Progenitor cell of endocrine pancreas (in vitro differentiated cells): ENCODE data around the gene INO80. TPM values are rescaled to one million over a fixed set of nuclear protein-coding genes. Genes with fewer than 3 reads are reported as not detected.

ENCODE experiments used
- DNase-seq: peaks from one replicate; pipeline ENCODE4 v3.0.0; 2021; ENCODE audit warnings: low spot score; ENCODE audit not compliant: unreplicated experiment
- H3K27ac Mint-ChIP-seq: 2 replicates; pipeline ENCODE4 v1.8.0; 2021; ENCODE audit warnings: mild to moderate bottlenecking, moderate library complexity, mixed read lengths
- H3K27me3 Mint-ChIP-seq: 2 replicates; pipeline ENCODE4 v1.8.0; 2021; ENCODE audit warnings: mixed read lengths
- H3K36me3 Mint-ChIP-seq: 2 replicates; pipeline ENCODE4 v1.8.0; 2022; ENCODE audit warnings: mixed read lengths; ENCODE audit not compliant: insufficient read depth
- H3K4me1 Mint-ChIP-seq: 2 replicates; pipeline ENCODE4 v1.8.0; 2021; ENCODE audit warnings: low read depth, mixed read lengths
- H3K4me3 Mint-ChIP-seq: 2 replicates; pipeline ENCODE4 v1.8.0; 2021; ENCODE audit warnings: low read depth, mild to moderate bottlenecking, moderate library complexity, mixed read lengths
- H3K9me3 Mint-ChIP-seq: 2 replicates; pipeline ENCODE4 v1.8.0; 2021; ENCODE audit warnings: low read depth, mixed read lengths
- long read RNA-seq: library from polyadenylated mRNA; unstranded; transcript quantifications from one replicate; pipeline ENCODE4 v2.0.0, GENCODE V29; 2020
- total RNA-seq: library from RNA; stranded (reverse); gene quantifications from 2 replicates; pipeline ENCODE4 v1.2.1, GENCODE V29; 2021
- TF ChIP-seq, protein P1 (sequence below): fragments of 200-600 bp; sonication (generic); IDR thresholded peaks from one replicate; pipeline ENCODE4 v1.5.0; 2021; ENCODE audit warnings: antibody characterized with exemption, mild to moderate bottlenecking; ENCODE audit not compliant: unreplicated experiment

The INO80 gene, protein sequence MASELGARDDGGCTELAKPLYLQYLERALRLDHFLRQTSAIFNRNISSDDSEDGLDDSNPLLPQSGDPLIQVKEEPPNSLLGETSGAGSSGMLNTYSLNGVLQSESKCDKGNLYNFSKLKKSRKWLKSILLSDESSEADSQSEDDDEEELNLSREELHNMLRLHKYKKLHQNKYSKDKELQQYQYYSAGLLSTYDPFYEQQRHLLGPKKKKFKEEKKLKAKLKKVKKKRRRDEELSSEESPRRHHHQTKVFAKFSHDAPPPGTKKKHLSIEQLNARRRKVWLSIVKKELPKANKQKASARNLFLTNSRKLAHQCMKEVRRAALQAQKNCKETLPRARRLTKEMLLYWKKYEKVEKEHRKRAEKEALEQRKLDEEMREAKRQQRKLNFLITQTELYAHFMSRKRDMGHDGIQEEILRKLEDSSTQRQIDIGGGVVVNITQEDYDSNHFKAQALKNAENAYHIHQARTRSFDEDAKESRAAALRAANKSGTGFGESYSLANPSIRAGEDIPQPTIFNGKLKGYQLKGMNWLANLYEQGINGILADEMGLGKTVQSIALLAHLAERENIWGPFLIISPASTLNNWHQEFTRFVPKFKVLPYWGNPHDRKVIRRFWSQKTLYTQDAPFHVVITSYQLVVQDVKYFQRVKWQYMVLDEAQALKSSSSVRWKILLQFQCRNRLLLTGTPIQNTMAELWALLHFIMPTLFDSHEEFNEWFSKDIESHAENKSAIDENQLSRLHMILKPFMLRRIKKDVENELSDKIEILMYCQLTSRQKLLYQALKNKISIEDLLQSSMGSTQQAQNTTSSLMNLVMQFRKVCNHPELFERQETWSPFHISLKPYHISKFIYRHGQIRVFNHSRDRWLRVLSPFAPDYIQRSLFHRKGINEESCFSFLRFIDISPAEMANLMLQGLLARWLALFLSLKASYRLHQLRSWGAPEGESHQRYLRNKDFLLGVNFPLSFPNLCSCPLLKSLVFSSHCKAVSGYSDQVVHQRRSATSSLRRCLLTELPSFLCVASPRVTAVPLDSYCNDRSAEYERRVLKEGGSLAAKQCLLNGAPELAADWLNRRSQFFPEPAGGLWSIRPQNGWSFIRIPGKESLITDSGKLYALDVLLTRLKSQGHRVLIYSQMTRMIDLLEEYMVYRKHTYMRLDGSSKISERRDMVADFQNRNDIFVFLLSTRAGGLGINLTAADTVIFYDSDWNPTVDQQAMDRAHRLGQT (N-terminal part only)
- total RNA-seq: 25.9 and 28.1 TPM in 2 replicates
- long read RNA-seq, partial matches to known transcripts: 10 of 11 reads
- long read RNA-seq, other reads (novel, unspliced or antisense): 1 of 11 reads

DNA sequence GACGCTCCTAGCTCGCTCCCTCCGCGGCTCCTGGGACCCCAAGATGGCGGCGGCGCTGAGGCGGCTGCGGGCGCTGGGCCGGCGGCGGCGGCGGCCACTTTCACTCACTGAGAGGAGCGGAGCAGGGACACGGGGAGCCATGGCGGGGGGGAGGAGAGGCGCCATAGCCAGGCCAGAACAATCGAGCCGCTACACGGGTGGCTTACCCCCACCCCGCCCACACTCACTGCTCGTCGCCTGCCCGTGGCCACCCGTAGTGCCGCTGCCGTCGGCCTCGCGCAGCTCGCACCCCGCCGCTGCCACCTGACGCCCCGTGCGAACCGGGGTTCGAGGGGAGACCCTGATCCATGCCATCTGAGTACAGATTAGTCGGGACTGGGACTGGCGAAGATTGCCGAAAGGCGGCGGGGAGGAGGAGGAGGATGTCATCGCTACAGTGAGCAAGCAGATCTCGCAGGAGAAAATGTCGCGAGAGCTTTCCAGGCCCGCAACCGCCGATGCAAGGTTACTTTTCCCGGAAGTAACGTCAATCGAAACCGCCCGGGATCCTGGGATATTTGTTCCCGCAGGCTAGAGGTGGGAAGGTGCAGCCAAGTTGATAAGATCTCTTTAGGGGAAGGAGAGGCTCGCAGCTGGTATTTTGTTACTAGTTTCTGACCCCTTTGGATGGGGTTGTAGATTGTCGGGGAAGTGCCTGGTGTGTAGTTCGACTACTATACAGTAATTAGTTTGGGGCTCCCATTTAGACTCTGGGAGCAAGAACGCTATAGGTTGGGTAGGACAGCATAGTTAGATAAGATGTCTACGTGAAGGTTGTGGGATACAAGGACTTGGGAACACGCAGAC is at the start of gene INO80:
TSS of gene INO80 (minus strand) at position 165 of the 846 bp plus-strand sequence. CDS start 19,970 bp downstream, outside the sequence.
- Mint-ChIP-seq H3K9me3 (no peaks in the 10 kb centered on the region), H3K36me3 (peaks cover 3% of the 10 kb centered on the region), H3K27ac (peak within 1 kb of the TSS; percentile 98), H3K4me3 (peak within 1 kb of the TSS; percentile 84), H3K4me1 (peaks cover 4% of the 10 kb centered on the region), H3K27me3 (no peaks in the 10 kb centered on the region)
- peak; percentile 94 for DNase-seq
- TF ChIP-seq, protein P1, sequence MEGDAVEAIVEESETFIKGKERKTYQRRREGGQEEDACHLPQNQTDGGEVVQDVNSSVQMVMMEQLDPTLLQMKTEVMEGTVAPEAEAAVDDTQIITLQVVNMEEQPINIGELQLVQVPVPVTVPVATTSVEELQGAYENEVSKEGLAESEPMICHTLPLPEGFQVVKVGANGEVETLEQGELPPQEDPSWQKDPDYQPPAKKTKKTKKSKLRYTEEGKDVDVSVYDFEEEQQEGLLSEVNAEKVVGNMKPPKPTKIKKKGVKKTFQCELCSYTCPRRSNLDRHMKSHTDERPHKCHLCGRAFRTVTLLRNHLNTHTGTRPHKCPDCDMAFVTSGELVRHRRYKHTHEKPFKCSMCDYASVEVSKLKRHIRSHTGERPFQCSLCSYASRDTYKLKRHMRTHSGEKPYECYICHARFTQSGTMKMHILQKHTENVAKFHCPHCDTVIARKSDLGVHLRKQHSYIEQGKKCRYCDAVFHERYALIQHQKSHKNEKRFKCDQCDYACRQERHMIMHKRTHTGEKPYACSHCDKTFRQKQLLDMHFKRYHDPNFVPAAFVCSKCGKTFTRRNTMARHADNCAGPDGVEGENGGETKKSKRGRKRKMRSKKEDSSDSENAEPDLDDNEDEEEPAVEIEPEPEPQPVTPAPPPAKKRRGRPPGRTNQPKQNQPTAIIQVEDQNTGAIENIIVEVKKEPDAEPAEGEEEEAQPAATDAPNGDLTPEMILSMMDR: no peak

DNA sequence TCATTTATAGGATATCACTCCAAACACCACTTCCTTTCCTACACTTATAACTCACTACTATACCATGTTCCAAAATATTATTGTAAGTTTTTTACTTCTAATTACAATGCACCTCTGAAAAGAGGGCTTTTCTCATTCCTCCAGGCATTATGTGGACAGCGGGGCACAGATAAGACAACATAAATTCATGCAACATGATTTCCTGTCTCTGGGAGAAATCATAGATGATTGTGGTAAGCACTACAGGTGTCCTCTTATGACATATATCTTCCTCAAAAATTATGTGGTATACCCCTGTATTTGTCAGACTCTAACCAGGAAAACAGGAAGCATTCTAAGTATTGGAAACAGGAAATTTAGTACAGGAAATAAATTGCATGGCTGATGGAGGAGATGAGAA is 45.7 kb upstream of the INO80 start:
- no peak overlapping the region for H3K27ac Mint-ChIP-seq
- H3K9me3 Mint-ChIP-seq: no peaks in the 10 kb centered on the region
- no peaks in the 10 kb centered on the region for H3K36me3 Mint-ChIP-seq

DNA sequence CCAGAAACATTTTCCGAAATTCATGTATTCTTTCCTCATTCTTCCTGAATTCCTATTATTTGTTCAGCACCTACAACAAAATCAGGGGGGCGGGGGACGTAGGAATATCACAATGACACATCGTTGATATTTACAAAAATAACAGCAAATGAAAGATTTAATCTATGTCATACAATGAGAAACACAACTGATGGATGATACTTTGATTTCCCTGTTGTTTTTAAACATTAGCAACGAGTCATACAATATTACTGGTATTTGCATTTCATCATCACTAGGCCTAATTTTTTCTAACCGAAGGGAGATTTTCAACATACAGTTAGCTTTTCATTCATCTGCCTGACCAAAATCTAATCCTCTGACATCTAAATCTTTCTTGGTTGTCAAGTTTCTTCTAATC is 45.3 kb upstream of the INO80 start:
- Mint-ChIP-seq H3K4me3 (no peak overlapping the region), H3K36me3 (no peaks in the 10 kb centered on the region), H3K27me3 (no peaks in the 10 kb centered on the region), H3K4me1 (no peaks in the 10 kb centered on the region), H3K9me3 (no peaks in the 10 kb centered on the region), H3K27ac (no peak overlapping the region)
- TF ChIP-seq, protein P1: no peak
- DNase-seq: no peak

More for the DNA sequence above, 45.7 kb upstream of the INO80 start:
- Mint-ChIP-seq H3K4me1 (no peaks in the 10 kb centered on the region), H3K4me3 (no peak overlapping the region), H3K27me3 (no peaks in the 10 kb centered on the region)
- no peak for DNase-seq
- TF ChIP-seq, protein P1: no peak

DNA sequence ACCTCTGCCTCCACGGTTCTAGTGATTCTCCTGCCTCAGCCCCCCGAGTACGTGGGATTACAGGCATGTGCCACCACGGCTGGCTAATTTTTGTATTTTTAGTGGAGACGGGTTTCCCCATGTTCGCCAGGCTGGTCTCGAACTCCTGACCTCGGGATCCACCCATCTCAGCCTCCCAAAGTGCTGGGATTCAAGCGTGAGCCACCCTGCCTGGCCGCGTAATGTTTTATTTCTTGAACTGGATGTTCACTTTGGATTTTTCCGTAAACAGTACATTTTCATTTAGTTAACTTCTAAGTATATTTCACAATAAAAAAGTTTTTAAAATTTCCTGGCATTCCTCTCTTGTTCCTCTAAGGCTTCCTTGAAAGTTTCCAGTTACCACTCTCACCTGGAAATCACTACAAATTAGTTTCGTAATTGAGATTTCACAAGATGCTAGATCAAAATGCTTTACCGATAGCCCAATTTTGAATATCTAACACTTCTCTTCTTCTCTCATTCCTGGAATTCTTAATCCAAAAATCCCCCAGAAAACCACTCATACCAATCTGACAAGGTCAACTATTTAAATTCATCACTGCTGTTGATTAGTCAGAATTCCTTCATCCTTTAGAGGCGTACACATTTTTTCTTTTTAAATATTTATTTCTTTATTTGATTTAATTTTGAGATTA is 44.7 kb upstream of the INO80 start:
- Mint-ChIP-seq H3K36me3 (no peaks in the 10 kb centered on the region), H3K27me3 (no peaks in the 10 kb centered on the region), H3K4me1 (no peaks in the 10 kb centered on the region), H3K27ac (no peak overlapping the region), H3K4me3 (no peak overlapping the region), H3K9me3 (no peaks in the 10 kb centered on the region)
- TF ChIP-seq, protein P1: no peak
- DNase-seq: no peak
